NCI-H2081 (cell line): Measurements from ENCODE around the gene OOSP2.

Experiments
- DNase-seq, 2 experiments: peaks; one replicate each; lab custom pipeline; 2025; lab: John Stamatoyannopoulos, UW

OOSP2 gene

DNA sequence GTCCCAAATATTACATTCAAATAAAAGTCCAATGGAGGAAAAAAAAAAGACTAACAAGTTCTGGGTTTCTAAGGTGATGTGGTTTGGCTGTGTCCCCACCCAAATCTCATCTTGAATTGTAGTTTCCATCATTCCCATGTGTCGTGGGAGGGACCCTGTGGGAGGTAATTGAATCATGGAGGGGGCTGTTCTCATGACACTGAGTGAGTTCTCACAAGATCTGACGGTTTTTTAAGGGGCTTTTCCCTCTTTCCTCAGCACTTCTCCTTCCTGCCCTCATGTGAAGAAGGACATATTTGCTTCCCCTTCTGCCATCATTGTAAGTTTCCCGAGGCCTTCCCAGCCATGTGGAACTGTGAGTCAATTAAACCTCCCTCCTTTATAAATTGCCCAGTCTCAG, 40.3 kb downstream of the OOSP2 start:
- DNase-seq, result no peak

GRCh38 chr11:60084631-60085273, 44.5 kb downstream of the OOSP2 start:
- DNase-seq, result no peak

DNA sequence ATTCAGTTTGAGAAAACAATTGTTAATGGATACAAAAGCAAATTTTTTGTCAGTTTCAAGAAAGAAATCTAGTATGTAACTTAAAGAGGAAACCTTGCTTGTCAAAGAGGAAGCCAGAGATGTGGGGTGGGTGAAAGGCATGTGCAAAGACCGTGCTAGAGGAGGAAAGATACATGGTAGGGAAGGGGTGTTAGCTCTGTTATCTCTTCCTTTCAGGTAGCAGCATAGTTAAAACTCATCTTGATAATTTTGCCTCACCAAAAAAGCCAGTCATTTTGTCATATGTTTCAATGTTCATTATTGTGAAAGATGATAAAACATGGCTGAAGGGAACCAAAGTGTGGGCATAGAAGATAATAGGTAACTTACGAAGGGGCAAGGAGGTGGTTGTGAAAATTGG, 45.7 kb downstream of the OOSP2 start:
- DNase-seq, result no peak

DNA sequence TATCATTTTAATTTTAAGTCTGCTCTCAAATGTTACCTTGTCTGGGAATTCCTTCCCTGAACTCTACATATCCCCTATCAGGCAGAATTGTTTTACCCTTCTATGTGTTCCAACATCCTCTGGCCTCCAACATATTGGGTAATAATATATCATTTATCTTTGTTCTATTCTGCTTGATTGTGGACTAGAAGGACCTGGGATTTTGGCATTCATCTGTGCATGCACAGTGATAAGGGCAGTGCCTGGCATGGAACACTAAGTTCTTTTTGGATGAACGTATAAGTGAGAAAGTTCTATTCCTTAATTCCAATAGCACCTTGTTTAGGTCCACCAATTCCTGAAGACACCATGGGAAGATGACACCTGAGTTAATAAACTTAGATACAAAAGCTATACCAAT, 47.0 kb downstream of the OOSP2 start:
- no peak for DNase-seq

GRCh38 chr11:60088364-60088763, 48.2 kb downstream of the OOSP2 start, which contains the start of gene MS4A2:
Gene MS4A2, plus strand, starts transcription at chr11:60088664. Its CDS starts 102 bp downstream, at chr11:60088766.
- no peak for DNase-seq

DNA sequence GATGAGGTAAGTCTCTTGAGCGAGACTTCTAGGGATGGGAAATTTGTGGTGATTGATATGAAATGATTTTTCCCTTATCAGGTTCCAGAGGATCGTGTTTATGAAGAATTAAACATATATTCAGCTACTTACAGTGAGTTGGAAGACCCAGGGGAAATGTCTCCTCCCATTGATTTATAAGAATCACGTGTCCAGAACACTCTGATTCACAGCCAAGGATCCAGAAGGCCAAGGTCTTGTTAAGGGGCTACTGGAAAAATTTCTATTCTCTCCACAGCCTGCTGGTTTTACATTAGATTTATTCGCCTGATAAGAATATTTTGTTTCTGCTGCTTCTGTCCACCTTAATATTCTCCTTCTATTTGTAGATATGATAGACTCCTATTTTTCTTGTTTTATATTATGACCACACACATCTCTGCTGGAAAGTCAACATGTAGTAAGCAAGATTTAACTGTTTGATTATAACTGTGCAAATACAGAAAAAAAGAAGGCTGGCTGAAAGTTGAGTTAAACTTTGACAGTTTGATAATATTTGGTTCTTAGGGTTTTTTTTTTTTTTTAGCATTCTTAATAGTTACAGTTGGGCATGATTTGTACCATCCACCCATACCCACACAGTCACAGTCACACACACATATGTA, 55.4 kb downstream of the OOSP2 start:
- no peak for DNase-seq

GRCh38 chr11:60097189-60097588, 57.0 kb downstream of the OOSP2 start:
- no peak for DNase-seq
